Gastrocnemius medialis (tissue), 4 donors: ENCODE results near the gene CDH4.

Source experiments
- CTCF ChIP-seq, 5 experiments: fragments of 450-650 bp in 3 of 5; fragments of 200-600 bp in 2 of 5; sonication (generic) in 2 of 5; IDR thresholded peaks in 4 of 5; conservative IDR thresholded peaks in 1 of 5; 1 replicate in 4 of 5; 2 replicates in 1 of 5; pipeline ENCODE4 v1.5.1; 2016 to 2019; ENCODE audit warnings: antibody characterized with exemption in 5 of 5, mild to moderate bottlenecking in 3 of 5, moderate library complexity in 3 of 5
- POLR2A ChIP-seq, 2 donors: fragments of 450-650 bp; IDR thresholded peaks; one replicate each; pipeline ENCODE4 v1.6.1; 2017; ENCODE audit warnings: antibody characterized with exemption in 2 of 2, mild to moderate bottlenecking in 2 of 2, moderate library complexity in 2 of 2

GRCh38 chr20:61300709-61301108 lies 48.6 kb downstream of the CDH4 start:
- TF ChIP-seq CTCF (IDR thresholded peaks at IDR 0.05 in 4 of 5, conservative IDR thresholded peaks at IDR 0.05 in 1 of 5), result no peak
- no peak for TF ChIP-seq POLR2A (IDR thresholded peaks at IDR 0.05)
